Measurements from ENCODE around the gene MUC20.

DNA sequence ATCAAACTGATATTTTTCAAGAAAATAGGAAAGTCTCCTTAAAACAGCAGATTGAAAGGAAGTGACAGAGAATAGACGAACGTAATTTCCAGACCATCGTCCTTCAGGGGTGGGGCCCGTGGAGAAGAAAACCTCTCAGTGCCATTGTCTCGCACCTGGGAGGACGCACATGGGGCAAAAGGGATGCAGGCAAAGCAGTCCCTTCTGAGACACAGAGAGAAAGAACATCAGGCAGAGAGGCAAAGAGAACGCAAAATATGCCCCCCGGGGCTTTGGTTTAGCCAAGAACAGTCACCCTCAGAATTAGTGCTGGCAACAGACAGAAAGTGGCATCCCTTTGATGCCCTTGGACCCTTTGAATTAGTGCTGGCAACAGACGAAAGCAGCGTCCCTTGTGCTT, 37.0 kb downstream of the MUC20 start:
- TF ChIP-seq, protein P1, sequence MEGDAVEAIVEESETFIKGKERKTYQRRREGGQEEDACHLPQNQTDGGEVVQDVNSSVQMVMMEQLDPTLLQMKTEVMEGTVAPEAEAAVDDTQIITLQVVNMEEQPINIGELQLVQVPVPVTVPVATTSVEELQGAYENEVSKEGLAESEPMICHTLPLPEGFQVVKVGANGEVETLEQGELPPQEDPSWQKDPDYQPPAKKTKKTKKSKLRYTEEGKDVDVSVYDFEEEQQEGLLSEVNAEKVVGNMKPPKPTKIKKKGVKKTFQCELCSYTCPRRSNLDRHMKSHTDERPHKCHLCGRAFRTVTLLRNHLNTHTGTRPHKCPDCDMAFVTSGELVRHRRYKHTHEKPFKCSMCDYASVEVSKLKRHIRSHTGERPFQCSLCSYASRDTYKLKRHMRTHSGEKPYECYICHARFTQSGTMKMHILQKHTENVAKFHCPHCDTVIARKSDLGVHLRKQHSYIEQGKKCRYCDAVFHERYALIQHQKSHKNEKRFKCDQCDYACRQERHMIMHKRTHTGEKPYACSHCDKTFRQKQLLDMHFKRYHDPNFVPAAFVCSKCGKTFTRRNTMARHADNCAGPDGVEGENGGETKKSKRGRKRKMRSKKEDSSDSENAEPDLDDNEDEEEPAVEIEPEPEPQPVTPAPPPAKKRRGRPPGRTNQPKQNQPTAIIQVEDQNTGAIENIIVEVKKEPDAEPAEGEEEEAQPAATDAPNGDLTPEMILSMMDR (IDR thresholded peaks at IDR 0.05) = no peak
- no peak for TF ChIP-seq POLR2A (IDR thresholded peaks at IDR 0.05)

All from right lobe of liver (tissue), 4 donors.